Uterus (tissue), 4 donors: ENCODE results near the gene XYLT1. TPM values are rescaled to one million over a fixed set of nuclear protein-coding genes. Genes with fewer than 3 reads are reported as not detected.

Experiments used
- DNase-seq, 2 donors: peaks; one replicate each; pipeline ENCODE4 v3.0.0-alpha.2; 2019 to 2020
- H3K27ac ChIP-seq, 2 donors: fragments of 200-600 bp; sonication (generic); 1 replicate in 1 of 2; 2 replicates in 1 of 2; pipeline ENCODE4 v1.5.1; 2016 to 2018
- H3K27me3 ChIP-seq, 2 donors: fragments of 200-600 bp; sonication (generic); one replicate each; pipeline ENCODE4 v1.5.1; 2018 to 2019; ENCODE audit warnings: control low read depth in 1 of 2
- H3K36me3 ChIP-seq, 2 donors: fragments of 200-600 bp; sonication (generic); one replicate each; pipeline ENCODE4 v1.5.1; 2019; ENCODE audit warnings: control low read depth in 1 of 2
- H3K4me1 ChIP-seq, 2 donors: fragments of 200-600 bp; sonication (generic); one replicate each; pipeline ENCODE4 v1.5.1; 2018 to 2019; ENCODE audit warnings: control low read depth in 1 of 2
- H3K4me3 ChIP-seq, 2 donors: fragments of 200-600 bp; sonication (generic); 1 replicate in 1 of 2; 2 replicates in 1 of 2; pipeline ENCODE4 v1.5.1; 2018 to 2019; ENCODE audit warnings: mild to moderate bottlenecking in 1 of 2
- H3K9me3 ChIP-seq, 2 donors: fragments of 200-600 bp; sonication (generic); one replicate each; pipeline ENCODE4 v1.5.1; 2019; ENCODE audit warnings: control low read depth in 1 of 2
- CTCF ChIP-seq, 4 experiments: fragments of 200-600 bp in 2 of 4; fragments of 450-650 bp in 2 of 4; sonication (generic) in 2 of 4; IDR thresholded peaks; one replicate each; pipeline ENCODE4 v1.5.1; 2016 to 2019; ENCODE audit warnings: antibody characterized with exemption in 4 of 4, mild to moderate bottlenecking in 2 of 4, moderate library complexity in 1 of 4
- POLR2A ChIP-seq, 2 donors: fragments of 450-650 bp; IDR thresholded peaks; one replicate each; pipeline ENCODE4 v1.6.1; 2016; ENCODE audit warnings: antibody characterized with exemption in 2 of 2, mild to moderate bottlenecking in 1 of 2, moderate library complexity in 1 of 2
- intact Hi-C: fragments of 100-400 bp; cut with DNase I; formaldehyde crosslinking; loops from one replicate; pipeline ENCODE4 v1.15.1; 2023; ENCODE audit warnings: low total_unique reads
- total RNA-seq, 4 donors: library from RNA; depleted of rRNA in 3 of 4; stranded (reverse); fragments of >200 nt in 3 of 4; gene quantifications; one replicate each; pipeline versions ENCODE4 v1.1.0 to v1.2.4, GENCODE V29; 2014 to 2023
- donor health status: DM: yes; HTN: yes; CAD: no.

The XYLT1 gene
- total RNA-seq, 4 donors from 2014 or later: 1.5 to 42.2 (median 15.7) TPM

GRCh38 chr16:17259751-17260270 lies 210.9 kb downstream of the XYLT1 start:
- intact Hi-C loops: no loop called here
- TF ChIP-seq CTCF (IDR thresholded peaks at IDR 0.05) (no peak), POLR2A (IDR thresholded peaks at IDR 0.05) (no peak)
- Histone ChIP-seq H3K27ac (no peak overlapping the region), H3K4me1 (no peaks in the 10 kb centered on the region), H3K4me3 (no peak overlapping the region), H3K9me3 (no peaks in the 10 kb centered on the region), H3K27me3 (no peaks in the 10 kb centered on the region), H3K36me3 (no peaks in the 10 kb centered on the region)
- DNase-seq: no peak

- TF ChIP-seq CTCF (IDR thresholded peaks at IDR 0.05) (no peak), POLR2A (IDR thresholded peaks at IDR 0.05) (no peak)
- Histone ChIP-seq H3K4me3 (no peak overlapping the region), H3K27ac (no peak overlapping the region), H3K27me3 (no peaks in the 10 kb centered on the region), H3K4me1 (no peaks in the 10 kb centered on the region), H3K9me3 (no peaks in the 10 kb centered on the region), H3K36me3 (no peaks in the 10 kb centered on the region)
- DNase-seq: no peak
- intact Hi-C loops: no loop called here
These were observed 211.7 kb downstream of the XYLT1 start for GRCh38 chr16:17258848-17259713.

DNA sequence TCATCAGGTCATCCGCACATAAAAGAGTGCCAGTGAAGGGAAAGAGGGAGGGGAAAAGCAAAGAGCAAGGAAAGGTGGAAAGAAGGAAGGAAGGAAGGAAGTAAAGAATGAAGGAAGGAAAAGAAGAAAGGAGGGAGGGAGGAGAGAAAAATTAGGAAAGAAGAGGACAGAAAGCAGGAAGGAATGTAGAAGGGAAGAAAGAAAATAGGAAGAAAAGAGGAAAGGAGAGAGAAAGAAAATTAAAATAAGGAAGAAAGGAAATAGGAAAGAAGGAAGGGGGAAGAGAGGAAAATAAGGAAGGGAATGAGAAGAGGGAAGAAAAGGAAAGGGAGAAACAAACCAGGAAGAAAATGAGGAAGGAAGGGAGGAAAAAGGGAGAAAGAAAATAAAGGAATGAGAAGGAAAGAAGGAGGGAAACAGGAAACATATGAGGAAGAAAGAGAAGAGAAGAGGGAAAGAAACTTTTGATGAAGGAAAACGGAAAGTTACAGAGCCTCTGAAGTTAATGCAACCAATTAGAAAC lies 212.6 kb downstream of the XYLT1 start:
- Histone ChIP-seq H3K9me3 (no peaks in the 10 kb centered on the region), H3K27ac (no peak overlapping the region), H3K36me3 (no peaks in the 10 kb centered on the region), H3K27me3 (no peaks in the 10 kb centered on the region), H3K4me1 (no peaks in the 10 kb centered on the region), H3K4me3 (no peak overlapping the region)
- TF ChIP-seq CTCF (IDR thresholded peaks at IDR 0.05) (no peak), POLR2A (IDR thresholded peaks at IDR 0.05) (no peak)
- intact Hi-C loops: no loop called here
- no peak for DNase-seq

DNA sequence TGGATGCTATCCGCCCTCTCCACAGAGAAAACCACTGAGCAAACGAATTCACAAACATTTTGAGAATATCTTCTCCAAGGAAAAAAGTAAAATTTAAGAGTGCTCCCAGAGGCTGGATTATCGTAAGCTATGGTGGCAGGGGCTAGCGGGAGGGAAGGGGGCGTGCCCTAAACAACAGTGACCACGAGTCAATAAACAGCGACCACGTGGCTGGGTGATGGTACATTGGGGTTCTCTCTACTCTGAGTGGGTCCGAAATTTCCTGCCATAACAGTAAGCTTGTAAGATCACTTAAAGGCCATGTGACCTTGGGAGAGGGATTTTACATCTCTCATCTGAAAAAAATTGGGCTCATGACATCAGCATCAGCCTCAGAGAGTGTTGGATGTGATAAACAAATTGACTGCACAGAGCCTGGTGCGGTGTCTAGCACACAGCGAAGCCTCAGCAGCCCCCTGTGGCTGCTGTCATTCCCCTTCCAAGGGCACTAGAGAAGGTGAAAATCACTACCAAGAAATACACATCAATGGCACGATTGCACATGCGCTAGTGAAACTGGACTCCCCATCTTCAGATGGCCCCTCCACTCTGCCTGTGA lies 213.2 kb downstream of the XYLT1 start:
- Histone ChIP-seq H3K36me3 (no peaks in the 10 kb centered on the region), H3K9me3 (no peaks in the 10 kb centered on the region), H3K4me3 (no peak overlapping the region), H3K27ac (no peak overlapping the region), H3K4me1 (no peaks in the 10 kb centered on the region), H3K27me3 (no peaks in the 10 kb centered on the region)
- intact Hi-C loops: no loop called here
- no peak for DNase-seq
- TF ChIP-seq POLR2A (IDR thresholded peaks at IDR 0.05) (no peak), CTCF (IDR thresholded peaks at IDR 0.05) (no peak)

DNA sequence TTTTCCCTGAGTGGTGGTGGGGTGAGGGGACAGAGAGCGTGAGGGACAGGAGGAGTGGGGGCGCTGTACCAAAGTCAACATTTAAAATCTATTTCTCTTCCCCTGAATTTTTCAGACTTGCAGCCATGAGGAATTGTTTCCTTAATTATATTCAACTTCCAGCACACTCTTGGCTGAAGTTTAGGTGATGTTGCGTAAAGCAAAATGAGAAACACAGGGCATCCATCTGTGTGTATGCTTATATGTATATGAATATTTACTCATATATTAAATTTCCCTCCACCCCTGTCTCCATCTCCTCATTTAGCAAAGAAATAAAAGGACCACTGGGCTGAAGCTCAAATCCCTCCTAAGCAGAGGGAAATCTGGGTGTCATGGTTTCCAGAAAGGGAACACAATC lies 218.1 kb downstream of the XYLT1 start:
- no peaks in the 10 kb centered on the region for H3K27me3 ChIP-seq
- H3K36me3 ChIP-seq: no peaks in the 10 kb centered on the region
- H3K4me1 ChIP-seq: no peaks in the 10 kb centered on the region
- no peak for TF ChIP-seq CTCF (IDR thresholded peaks at IDR 0.05)
- no peak for TF ChIP-seq POLR2A (IDR thresholded peaks at IDR 0.05)
- DNase-seq: no peak
- intact Hi-C loops: no loop called here
- no peak overlapping the region for H3K4me3 ChIP-seq
- H3K27ac ChIP-seq: no peak overlapping the region
- no peaks in the 10 kb centered on the region for H3K9me3 ChIP-seq
